WTC11 (cell line): ENCODE results near the gene ATXN7L3. TPM values are rescaled to one million over a fixed set of nuclear protein-coding genes. Genes with fewer than 3 reads are reported as not detected.
"Not testable (repeated sequence)": the region's sequence is repeated elsewhere in the genome, so short reads cannot be mapped to it uniquely, and the experiment has no call there.

Experiments
- ATAC-seq: fragments of 200-7000 bp; cut with Tn5 transposase; 2 replicates; pipeline ENCODE4 v1.10.0; 2021; ENCODE audit warnings: mild to moderate bottlenecking, moderate library complexity
- CTCF ChIA-PET: fragments of 300-600 bp; sonication (Branson Sonifier 250); formaldehyde crosslinking; loops from one replicate; lab custom pipeline; 2021; ENCODE audit warnings: antibody characterized with exemption; lab: Charles Lee
- POLR2A ChIA-PET: fragments of 350-600 bp; sonication (Branson Sonifier 250); formaldehyde crosslinking; loops from one replicate; lab custom pipeline; 2021; ENCODE audit warnings: antibody characterized with exemption; lab: Charles Lee
- DNase-seq: peaks from one replicate; pipeline ENCODE4 v3.0.0; 2021; ENCODE audit warnings: low spot score
- H3K27ac Mint-ChIP-seq: 2 replicates; pipeline ENCODE4 v1.8.0; 2021; ENCODE audit warnings: mixed read lengths
- H3K27me3 Mint-ChIP-seq: 2 replicates; pipeline ENCODE4 v1.8.0; 2021; ENCODE audit warnings: low read depth, mild to moderate bottlenecking, moderate library complexity, mixed read lengths
- H3K36me3 Mint-ChIP-seq: 2 replicates; pipeline ENCODE4 v1.8.0; 2021; ENCODE audit warnings: mixed read lengths
- H3K4me1 Mint-ChIP-seq: 2 replicates; pipeline ENCODE4 v1.8.0; 2022; ENCODE audit warnings: mixed read lengths
- H3K4me3 Mint-ChIP-seq: 2 replicates; pipeline ENCODE4 v1.8.0; 2021; ENCODE audit warnings: mild to moderate bottlenecking, moderate library complexity, mixed read lengths
- H3K9me3 Mint-ChIP-seq: 2 replicates; pipeline ENCODE4 v1.8.0; 2021; ENCODE audit warnings: mixed read lengths
- CREM ChIP-seq: sonication (generic); formaldehyde crosslinking; IDR thresholded peaks from 2 replicates; pipeline ENCODE4 v1.8.1; 2022; ENCODE audit warnings: mild to moderate bottlenecking, missing genetic modification reagents, moderate library complexity
- ETV6 ChIP-seq: sonication (generic); formaldehyde crosslinking; IDR thresholded peaks from 2 replicates; pipeline ENCODE4 v1.8.1; 2022; ENCODE audit warnings: mild to moderate bottlenecking, missing genetic modification reagents
- NR3C1 ChIP-seq: sonication (generic); formaldehyde crosslinking; conservative IDR thresholded peaks from 2 replicates; pipeline ENCODE4 v1.8.1; 2023; ENCODE audit warnings: low read depth, mild to moderate bottlenecking, missing genetic modification reagents
- OVOL2 ChIP-seq: fragments of 250-450 bp; sonication (Bioruptor Pico); IDR thresholded peaks from 2 replicates; pipeline ENCODE4 v1.9.0; 2021; ENCODE audit warnings: mild to moderate bottlenecking, borderline replicate concordance
- TP53 ChIP-seq: sonication (generic); formaldehyde crosslinking; IDR thresholded peaks from 2 replicates; pipeline ENCODE4 v1.8.1; 2023; ENCODE audit warnings: mild to moderate bottlenecking, missing genetic modification reagents
- ZBTB21 ChIP-seq: sonication (generic); formaldehyde crosslinking; IDR thresholded peaks from 2 replicates; pipeline ENCODE4 v1.8.1; 2023; ENCODE audit warnings: mild to moderate bottlenecking, missing genetic modification reagents, borderline replicate concordance
- total RNA-seq: library from RNA; stranded (reverse); gene quantifications from 3 replicates; pipeline ENCODE4 v1.2.3, GENCODE V29; 2021
- TF ChIP-seq, protein P1 (sequence below): sonication (generic); formaldehyde crosslinking; IDR thresholded peaks from 2 replicates; pipeline ENCODE4 v1.8.1; 2022; ENCODE audit warnings: missing genetic modification reagents, borderline replicate concordance
- TF ChIP-seq, protein P2 (sequence below): fragments of 250-450 bp; sonication (Bioruptor Pico); IDR thresholded peaks from 2 replicates; pipeline ENCODE4 v1.9.0; 2021; ENCODE audit warnings: moderate library complexity, mild to moderate bottlenecking, inconsistent platforms, borderline replicate concordance
- TF ChIP-seq, protein P3 (sequence below): fragments of 250-450 bp; sonication (Bioruptor Pico); IDR thresholded peaks from 2 replicates; pipeline ENCODE4 v2.1.2; 2022; ENCODE audit warnings: mild to moderate bottlenecking, moderate library complexity
- TF ChIP-seq, protein P4 (sequence below): sonication (generic); formaldehyde crosslinking; IDR thresholded peaks from 2 replicates; pipeline ENCODE4 v1.8.0; 2023; ENCODE audit warnings: missing genetic modification reagents
- TF ChIP-seq, protein P5 (sequence below): fragments of 200-600 bp; IDR thresholded peaks from 2 replicates; pipeline ENCODE4 v1.8.0; 2022; ENCODE audit warnings: antibody characterized with exemption
- TF ChIP-seq, protein P6 (sequence below): sonication (generic); formaldehyde crosslinking; IDR thresholded peaks from 2 replicates; pipeline ENCODE4 v1.8.0; 2022; ENCODE audit warnings: missing genetic modification reagents
- TF ChIP-seq, protein P7 (sequence below): sonication (generic); formaldehyde crosslinking; conservative IDR thresholded peaks from 2 replicates; pipeline ENCODE4 v1.8.1; 2023; ENCODE audit warnings: mild to moderate bottlenecking, low read depth, missing genetic modification reagents, moderate library complexity

The ATXN7L3 gene
- total RNA-seq, 1 experiment from 2014 or later: 114 TPM

DNA sequence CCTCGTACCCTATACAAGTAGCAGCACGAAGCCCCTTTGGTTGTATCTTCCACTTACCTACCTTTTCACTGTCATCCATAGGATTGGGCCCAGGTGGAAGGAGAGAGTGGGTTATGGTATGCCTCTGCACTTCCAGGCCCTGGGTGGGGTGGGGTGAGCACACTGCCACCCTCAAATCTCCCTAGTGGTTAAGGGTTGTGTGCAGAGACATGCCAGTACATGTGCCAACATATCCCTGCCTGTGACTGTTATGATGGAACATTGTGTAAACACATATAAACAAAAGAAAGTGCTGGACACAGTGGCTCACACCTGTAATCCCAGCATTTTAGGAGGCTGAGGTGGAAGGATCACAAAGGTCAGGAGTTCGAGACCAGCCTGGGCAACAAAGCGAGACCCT lies 46.8 kb downstream of the ATXN7L3 start:
- POLR2A ChIA-PET: interaction anchor here (0.6 kb wide), 1 partner anchor 72 kb away, joined by 3 read pairs; no protein-coding TSS in a partner anchor

DNA sequence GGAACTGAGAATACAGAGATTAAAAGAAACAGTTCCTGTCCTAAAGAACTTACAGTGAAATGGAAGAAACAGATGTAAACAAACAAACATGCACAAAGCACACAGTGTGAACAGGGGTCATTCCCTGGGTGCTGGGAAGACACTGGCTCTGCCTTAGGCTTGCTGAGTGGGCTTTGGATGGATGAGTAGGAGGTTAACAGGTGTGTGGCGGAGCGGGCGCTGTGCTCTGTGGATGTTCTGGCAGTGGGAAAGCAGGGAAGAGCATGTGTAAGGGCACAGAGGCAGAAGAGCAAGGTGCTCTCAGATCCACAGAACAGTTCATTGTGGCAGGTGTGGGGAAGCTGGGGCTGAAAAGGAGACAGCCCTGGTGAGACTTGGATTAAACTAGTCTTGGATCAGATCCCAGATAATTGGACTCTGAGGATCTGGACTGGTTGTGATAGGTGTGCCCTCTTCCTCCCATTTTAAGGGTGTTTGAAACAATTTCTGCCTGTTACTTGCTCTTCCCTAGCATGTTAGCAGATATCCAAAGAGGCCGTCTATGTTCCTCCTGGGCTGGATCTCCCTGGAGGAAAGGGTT lies 49.8 kb downstream of the ATXN7L3 start:
- POLR2A ChIA-PET: interaction anchor here (0.9 kb wide), 1 partner anchor 23 kb away, joined by 3 read pairs; no protein-coding TSS in a partner anchor
- Mint-ChIP-seq H3K9me3 (no peaks in the 10 kb centered on the region), H3K27ac (peak overlapping the region; percentile 19; the same call in 1 of the 2 replicates), H3K4me1 (no peaks in the 10 kb centered on the region), H3K27me3 (no peaks in the 10 kb centered on the region), H3K4me3 (no peak overlapping the region), H3K36me3 (peaks cover 68% of the 10 kb centered on the region)
- no peak for ATAC-seq
- CTCF ChIA-PET: interaction anchor here (0.5 to 3.9 kb wide), 21 partner anchors 8 to 226 kb away, joined by 3 to 39 read pairs (median 5); partner anchors contain the start of genes ASB16, HDAC5 and TMUB2
- TF ChIP-seq OVOL2 (CRISPR knock-in tag) (no peak), CREM (no peak), ZBTB21 (no peak), ETV6 (CRISPR knock-in tag) (no peak)
- TF ChIP-seq, protein P1, sequence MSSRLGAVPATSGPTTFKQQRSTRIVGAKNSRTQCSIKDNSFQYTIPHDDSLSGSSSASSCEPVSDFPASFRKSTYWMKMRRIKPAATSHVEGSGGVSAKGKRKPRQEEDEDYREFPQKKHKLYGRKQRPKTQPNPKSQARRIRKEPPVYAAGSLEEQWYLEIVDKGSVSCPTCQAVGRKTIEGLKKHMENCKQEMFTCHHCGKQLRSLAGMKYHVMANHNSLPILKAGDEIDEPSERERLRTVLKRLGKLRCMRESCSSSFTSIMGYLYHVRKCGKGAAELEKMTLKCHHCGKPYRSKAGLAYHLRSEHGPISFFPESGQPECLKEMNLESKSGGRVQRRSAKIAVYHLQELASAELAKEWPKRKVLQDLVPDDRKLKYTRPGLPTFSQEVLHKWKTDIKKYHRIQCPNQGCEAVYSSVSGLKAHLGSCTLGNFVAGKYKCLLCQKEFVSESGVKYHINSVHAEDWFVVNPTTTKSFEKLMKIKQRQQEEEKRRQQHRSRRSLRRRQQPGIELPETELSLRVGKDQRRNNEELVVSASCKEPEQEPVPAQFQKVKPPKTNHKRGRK (CRISPR knock-in tag): no peak
- TF ChIP-seq, protein P2, sequence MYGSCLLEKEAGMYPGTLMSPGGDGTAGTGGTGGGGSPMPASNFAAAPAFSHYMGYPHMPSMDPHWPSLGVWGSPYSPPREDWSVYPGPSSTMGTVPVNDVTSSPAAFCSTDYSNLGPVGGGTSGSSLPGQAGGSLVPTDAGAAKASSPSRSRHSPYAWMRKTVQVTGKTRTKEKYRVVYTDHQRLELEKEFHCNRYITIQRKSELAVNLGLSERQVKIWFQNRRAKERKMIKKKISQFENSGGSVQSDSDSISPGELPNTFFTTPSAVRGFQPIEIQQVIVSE: no peak
- DNase-seq: no peak

More for the DNA sequence above, 46.8 kb downstream of the ATXN7L3 start:
- DNase-seq: no peak
- peaks cover 63% of the 10 kb centered on the region for H3K36me3 Mint-ChIP-seq
- no peaks in the 10 kb centered on the region for H3K4me1 Mint-ChIP-seq
- CTCF ChIA-PET: no interaction called here
- no peak overlapping the region for H3K4me3 Mint-ChIP-seq
- no peak for ATAC-seq
- TF ChIP-seq, protein P3, sequence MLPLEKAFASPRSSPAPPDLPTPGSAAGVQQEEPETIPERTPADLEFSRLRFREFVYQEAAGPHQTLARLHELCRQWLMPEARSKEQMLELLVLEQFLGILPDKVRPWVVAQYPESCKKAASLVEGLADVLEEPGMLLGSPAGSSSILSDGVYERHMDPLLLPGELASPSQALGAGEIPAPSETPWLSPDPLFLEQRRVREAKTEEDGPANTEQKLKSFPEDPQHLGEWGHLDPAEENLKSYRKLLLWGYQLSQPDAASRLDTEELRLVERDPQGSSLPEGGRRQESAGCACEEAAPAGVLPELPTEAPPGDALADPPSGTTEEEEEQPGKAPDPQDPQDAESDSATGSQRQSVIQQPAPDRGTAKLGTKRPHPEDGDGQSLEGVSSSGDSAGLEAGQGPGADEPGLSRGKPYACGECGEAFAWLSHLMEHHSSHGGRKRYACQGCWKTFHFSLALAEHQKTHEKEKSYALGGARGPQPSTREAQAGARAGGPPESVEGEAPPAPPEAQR (CRISPR knock-in tag): no peak
- TF ChIP-seq, protein P4, sequence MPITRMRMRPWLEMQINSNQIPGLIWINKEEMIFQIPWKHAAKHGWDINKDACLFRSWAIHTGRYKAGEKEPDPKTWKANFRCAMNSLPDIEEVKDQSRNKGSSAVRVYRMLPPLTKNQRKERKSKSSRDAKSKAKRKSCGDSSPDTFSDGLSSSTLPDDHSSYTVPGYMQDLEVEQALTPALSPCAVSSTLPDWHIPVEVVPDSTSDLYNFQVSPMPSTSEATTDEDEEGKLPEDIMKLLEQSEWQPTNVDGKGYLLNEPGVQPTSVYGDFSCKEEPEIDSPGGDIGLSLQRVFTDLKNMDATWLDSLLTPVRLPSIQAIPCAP (CRISPR knock-in tag): no peak
- TF ChIP-seq, protein P5, sequence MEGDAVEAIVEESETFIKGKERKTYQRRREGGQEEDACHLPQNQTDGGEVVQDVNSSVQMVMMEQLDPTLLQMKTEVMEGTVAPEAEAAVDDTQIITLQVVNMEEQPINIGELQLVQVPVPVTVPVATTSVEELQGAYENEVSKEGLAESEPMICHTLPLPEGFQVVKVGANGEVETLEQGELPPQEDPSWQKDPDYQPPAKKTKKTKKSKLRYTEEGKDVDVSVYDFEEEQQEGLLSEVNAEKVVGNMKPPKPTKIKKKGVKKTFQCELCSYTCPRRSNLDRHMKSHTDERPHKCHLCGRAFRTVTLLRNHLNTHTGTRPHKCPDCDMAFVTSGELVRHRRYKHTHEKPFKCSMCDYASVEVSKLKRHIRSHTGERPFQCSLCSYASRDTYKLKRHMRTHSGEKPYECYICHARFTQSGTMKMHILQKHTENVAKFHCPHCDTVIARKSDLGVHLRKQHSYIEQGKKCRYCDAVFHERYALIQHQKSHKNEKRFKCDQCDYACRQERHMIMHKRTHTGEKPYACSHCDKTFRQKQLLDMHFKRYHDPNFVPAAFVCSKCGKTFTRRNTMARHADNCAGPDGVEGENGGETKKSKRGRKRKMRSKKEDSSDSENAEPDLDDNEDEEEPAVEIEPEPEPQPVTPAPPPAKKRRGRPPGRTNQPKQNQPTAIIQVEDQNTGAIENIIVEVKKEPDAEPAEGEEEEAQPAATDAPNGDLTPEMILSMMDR: no peak
- TF ChIP-seq, protein P6, sequence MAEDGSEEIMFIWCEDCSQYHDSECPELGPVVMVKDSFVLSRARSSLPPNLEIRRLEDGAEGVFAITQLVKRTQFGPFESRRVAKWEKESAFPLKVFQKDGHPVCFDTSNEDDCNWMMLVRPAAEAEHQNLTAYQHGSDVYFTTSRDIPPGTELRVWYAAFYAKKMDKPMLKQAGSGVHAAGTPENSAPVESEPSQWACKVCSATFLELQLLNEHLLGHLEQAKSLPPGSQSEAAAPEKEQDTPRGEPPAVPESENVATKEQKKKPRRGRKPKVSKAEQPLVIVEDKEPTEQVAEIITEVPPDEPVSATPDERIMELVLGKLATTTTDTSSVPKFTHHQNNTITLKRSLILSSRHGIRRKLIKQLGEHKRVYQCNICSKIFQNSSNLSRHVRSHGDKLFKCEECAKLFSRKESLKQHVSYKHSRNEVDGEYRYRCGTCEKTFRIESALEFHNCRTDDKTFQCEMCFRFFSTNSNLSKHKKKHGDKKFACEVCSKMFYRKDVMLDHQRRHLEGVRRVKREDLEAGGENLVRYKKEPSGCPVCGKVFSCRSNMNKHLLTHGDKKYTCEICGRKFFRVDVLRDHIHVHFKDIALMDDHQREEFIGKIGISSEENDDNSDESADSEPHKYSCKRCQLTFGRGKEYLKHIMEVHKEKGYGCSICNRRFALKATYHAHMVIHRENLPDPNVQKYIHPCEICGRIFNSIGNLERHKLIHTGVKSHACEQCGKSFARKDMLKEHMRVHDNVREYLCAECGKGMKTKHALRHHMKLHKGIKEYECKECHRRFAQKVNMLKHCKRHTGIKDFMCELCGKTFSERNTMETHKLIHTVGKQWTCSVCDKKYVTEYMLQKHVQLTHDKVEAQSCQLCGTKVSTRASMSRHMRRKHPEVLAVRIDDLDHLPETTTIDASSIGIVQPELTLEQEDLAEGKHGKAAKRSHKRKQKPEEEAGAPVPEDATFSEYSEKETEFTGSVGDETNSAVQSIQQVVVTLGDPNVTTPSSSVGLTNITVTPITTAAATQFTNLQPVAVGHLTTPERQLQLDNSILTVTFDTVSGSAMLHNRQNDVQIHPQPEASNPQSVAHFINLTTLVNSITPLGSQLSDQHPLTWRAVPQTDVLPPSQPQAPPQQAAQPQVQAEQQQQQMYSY (CRISPR knock-in tag): no peak
- TF ChIP-seq OVOL2 (CRISPR knock-in tag): no peak
- TF ChIP-seq TP53 (CRISPR knock-in tag): no peak
- TF ChIP-seq, protein P7, sequence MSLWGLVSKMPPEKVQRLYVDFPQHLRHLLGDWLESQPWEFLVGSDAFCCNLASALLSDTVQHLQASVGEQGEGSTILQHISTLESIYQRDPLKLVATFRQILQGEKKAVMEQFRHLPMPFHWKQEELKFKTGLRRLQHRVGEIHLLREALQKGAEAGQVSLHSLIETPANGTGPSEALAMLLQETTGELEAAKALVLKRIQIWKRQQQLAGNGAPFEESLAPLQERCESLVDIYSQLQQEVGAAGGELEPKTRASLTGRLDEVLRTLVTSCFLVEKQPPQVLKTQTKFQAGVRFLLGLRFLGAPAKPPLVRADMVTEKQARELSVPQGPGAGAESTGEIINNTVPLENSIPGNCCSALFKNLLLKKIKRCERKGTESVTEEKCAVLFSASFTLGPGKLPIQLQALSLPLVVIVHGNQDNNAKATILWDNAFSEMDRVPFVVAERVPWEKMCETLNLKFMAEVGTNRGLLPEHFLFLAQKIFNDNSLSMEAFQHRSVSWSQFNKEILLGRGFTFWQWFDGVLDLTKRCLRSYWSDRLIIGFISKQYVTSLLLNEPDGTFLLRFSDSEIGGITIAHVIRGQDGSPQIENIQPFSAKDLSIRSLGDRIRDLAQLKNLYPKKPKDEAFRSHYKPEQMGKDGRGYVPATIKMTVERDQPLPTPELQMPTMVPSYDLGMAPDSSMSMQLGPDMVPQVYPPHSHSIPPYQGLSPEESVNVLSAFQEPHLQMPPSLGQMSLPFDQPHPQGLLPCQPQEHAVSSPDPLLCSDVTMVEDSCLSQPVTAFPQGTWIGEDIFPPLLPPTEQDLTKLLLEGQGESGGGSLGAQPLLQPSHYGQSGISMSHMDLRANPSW: no peak
- TF ChIP-seq NR3C1: no peak
- H3K9me3 Mint-ChIP-seq: no peaks in the 10 kb centered on the region
- peak overlapping the region; percentile 43 for H3K27ac Mint-ChIP-seq
- H3K27me3 Mint-ChIP-seq: no peaks in the 10 kb centered on the region

DNA sequence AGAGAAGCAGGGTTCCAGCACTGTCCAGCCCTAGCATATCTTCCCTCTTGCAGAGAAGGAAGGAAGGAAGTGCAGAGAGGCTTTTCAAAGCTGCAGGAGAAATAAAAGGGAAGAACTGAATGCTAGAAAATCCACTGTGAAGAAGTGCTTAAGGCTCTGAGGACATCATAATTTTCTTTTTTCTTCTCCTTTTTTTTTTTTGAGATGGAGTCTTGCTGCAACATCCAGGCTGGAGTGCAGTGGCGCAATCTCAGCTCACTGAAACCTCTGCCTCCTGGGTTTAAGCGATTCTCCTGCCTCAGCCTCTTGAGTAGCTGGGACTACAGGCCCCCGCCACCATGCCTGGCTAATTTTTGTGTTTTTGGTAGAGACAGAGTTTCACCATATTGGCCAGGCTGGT lies 50.6 kb downstream of the ATXN7L3 start:
- not testable (repeated sequence) for H3K4me3 Mint-ChIP-seq, ATAC-seq, H3K9me3 Mint-ChIP-seq, H3K4me1 Mint-ChIP-seq, H3K27me3 Mint-ChIP-seq, DNase-seq, H3K27ac Mint-ChIP-seq
- POLR2A ChIA-PET: interaction anchor here (0.8 kb wide), 1 partner anchor 19 kb away, joined by 3 read pairs; no protein-coding TSS in a partner anchor
- CTCF ChIA-PET: interaction anchor here (0.7 to 3.9 kb wide), 4 partner anchors 16 to 105 kb away, joined by 3 to 39 read pairs (median 3); no protein-coding TSS in a partner anchor
- H3K36me3 Mint-ChIP-seq: peaks cover 65% of the 10 kb centered on the region
